ENCODE results near the gene ADGRG2.

DNA sequence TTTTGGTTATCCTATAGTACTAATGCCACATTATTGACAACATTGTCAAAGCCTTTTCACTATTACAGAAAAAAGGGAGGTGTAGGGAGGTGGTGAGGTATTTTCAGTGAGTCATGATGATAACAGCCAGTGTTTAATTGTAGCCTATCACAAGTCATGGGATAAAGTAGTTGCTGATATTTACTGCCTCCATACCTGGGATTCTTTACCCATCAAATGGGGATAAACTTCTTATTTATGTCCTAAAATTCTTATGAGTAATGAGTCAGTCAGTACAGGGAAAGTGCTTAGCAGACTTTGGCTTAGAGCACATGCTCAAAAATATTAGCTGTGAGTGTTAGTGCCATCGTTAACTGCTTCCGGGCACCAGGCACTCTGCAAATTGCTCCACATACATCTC lies 25.7 kb downstream of the ADGRG2 start:
- TF ChIP-seq, protein P1, sequence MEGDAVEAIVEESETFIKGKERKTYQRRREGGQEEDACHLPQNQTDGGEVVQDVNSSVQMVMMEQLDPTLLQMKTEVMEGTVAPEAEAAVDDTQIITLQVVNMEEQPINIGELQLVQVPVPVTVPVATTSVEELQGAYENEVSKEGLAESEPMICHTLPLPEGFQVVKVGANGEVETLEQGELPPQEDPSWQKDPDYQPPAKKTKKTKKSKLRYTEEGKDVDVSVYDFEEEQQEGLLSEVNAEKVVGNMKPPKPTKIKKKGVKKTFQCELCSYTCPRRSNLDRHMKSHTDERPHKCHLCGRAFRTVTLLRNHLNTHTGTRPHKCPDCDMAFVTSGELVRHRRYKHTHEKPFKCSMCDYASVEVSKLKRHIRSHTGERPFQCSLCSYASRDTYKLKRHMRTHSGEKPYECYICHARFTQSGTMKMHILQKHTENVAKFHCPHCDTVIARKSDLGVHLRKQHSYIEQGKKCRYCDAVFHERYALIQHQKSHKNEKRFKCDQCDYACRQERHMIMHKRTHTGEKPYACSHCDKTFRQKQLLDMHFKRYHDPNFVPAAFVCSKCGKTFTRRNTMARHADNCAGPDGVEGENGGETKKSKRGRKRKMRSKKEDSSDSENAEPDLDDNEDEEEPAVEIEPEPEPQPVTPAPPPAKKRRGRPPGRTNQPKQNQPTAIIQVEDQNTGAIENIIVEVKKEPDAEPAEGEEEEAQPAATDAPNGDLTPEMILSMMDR (conservative IDR thresholded peaks at IDR 0.05) = no peak
- TF ChIP-seq ZFX (IDR thresholded peaks at IDR 0.05) = no peak

Data from C4-2B (cell line).